ENCODE data around the gene CALCA.

Gene CALCA

GRCh38 chr11:14938936-14939335 is 33.2 kb downstream of the CALCA start:
- TF ChIP-seq CTCF (conservative IDR thresholded peaks at IDR 0.05) = no peak

GRCh38 chr11:14934641-14935351 is 37.4 kb downstream of the CALCA start:
- no peak for TF ChIP-seq CTCF (conservative IDR thresholded peaks at IDR 0.05)
- H3K27ac ChIP-seq = no peak overlapping the region

More at GRCh38 chr11:14938936-14939335, 33.2 kb downstream of the CALCA start:
- no peak overlapping the region for H3K27ac ChIP-seq

- TF ChIP-seq CTCF (conservative IDR thresholded peaks at IDR 0.05) = no peak
- no peak overlapping the region for H3K27ac ChIP-seq
These were observed 39.7 kb downstream of the CALCA start for GRCh38 chr11:14932447-14932846.

GRCh38 chr11:14930369-14930768 is 41.8 kb downstream of the CALCA start:
- no peak overlapping the region for H3K27ac ChIP-seq
- no peak for TF ChIP-seq CTCF (conservative IDR thresholded peaks at IDR 0.05)

- no peak for TF ChIP-seq CTCF (conservative IDR thresholded peaks at IDR 0.05)
- no peak overlapping the region for H3K27ac ChIP-seq
These were observed 45.0 kb downstream of the CALCA start for GRCh38 chr11:14927146-14927545.

- TF ChIP-seq CTCF (conservative IDR thresholded peaks at IDR 0.05) = no peak
- no peak overlapping the region for H3K27ac ChIP-seq
These were observed 47.8 kb downstream of the CALCA start for GRCh38 chr11:14924318-14924717.
